SK-N-SH (cell line): ENCODE results near the gene TOMT. TPM values are rescaled to one million over a fixed set of nuclear protein-coding genes. Genes with fewer than 3 reads are reported as not detected.
A peak's percentile ranks its signal among the peaks of the same experiment; 100 is the strongest.

Experiments
- CTCF ChIA-PET: fragments of 300-600, 350-600 bp; formaldehyde crosslinking; extraction: SDS; loops from one replicate; lab custom pipeline; 2021; lab: Yijun Ruan, JAX
- POLR2A ChIA-PET: fragments of 350-600 bp; sonication (Branson Sonifier 250); formaldehyde crosslinking; extraction: SDS; loops from one replicate; lab custom pipeline; 2020; ENCODE audit warnings: antibody characterized with exemption, inconsistent platforms; lab: Yijun Ruan, JAX
- DNase-seq: peaks from one replicate; pipeline ENCODE4 v3.0.0; 2012
- H2AFZ ChIP-seq: fragments of 200-600 bp; sonication (generic); 2 replicates; pipeline ENCODE4 v1.8.1; 2016; ENCODE audit warnings: antibody characterized with exemption, mild to moderate bottlenecking, low read depth
- H3F3A ChIP-seq: fragments of 200-600 bp; sonication (generic); replicated peaks from 2 replicates; pipeline ENCODE3; 2016; ENCODE audit warnings: antibody characterized with exemption, mild to moderate bottlenecking; ENCODE audit not compliant: insufficient read depth
- H3K27ac ChIP-seq, 2 experiments: fragments of 200-500 bp in 1 of 2; fragments of 200-600 bp in 1 of 2; sonication (Bioruptor generic) in 1 of 2; sonication (generic), shearing (Covaris generic) in 1 of 2; 2 replicates each; pipeline versions ENCODE4 v1.5.1 to v1.6.1; 2014 to 2016; ENCODE audit warnings: low read depth in 2 of 2, inconsistent platforms in 1 of 2, low read length in 1 of 2, mild to moderate bottlenecking in 1 of 2, mixed read lengths in 1 of 2
- H3K27me3 ChIP-seq: fragments of 200-600 bp; sonication (generic), shearing (Covaris generic); 2 replicates; pipeline ENCODE4 v1.6.1; 2016; ENCODE audit warnings: mixed run types; ENCODE audit not compliant: insufficient read depth
- H3K36me3 ChIP-seq, 2 experiments: fragments of 200-500 bp in 1 of 2; fragments of 200-600 bp in 1 of 2; sonication (Bioruptor generic) in 1 of 2; sonication (generic) in 1 of 2; replicated peaks in 1 of 2; 2 replicates each; pipeline versions ENCODE3 to v1.5.1; 2014 to 2016; ENCODE audit warnings: low read length in 1 of 2, mild to moderate bottlenecking in 1 of 2; ENCODE audit not compliant: insufficient read depth in 2 of 2, control insufficient read depth in 1 of 2
- H3K4me1 ChIP-seq, 2 experiments: fragments of 200-500 bp in 1 of 2; fragments of 200-600 bp in 1 of 2; sonication (Bioruptor generic) in 1 of 2; sonication (generic), shearing (Covaris generic) in 1 of 2; 2 replicates each; pipeline versions ENCODE4 v1.5.1 to v1.6.1; 2014 to 2016; ENCODE audit warnings: low read depth in 1 of 2, low read length in 1 of 2, mixed run types in 1 of 2; ENCODE audit not compliant: insufficient read depth in 2 of 2, control insufficient read depth in 1 of 2
- H3K4me2 ChIP-seq: fragments of 200-600 bp; sonication (generic), shearing (Covaris generic); 2 replicates; pipeline ENCODE4 v1.6.1; 2017; ENCODE audit warnings: mixed run types
- H3K4me3 ChIP-seq, 2 experiments: fragments of 200-500 bp in 1 of 2; fragments of 200-600 bp in 1 of 2; sonication (Bioruptor generic) in 1 of 2; sonication (generic), shearing (Covaris generic) in 1 of 2; 2 replicates each; pipeline versions ENCODE4 v1.5.1 to v1.8.1; 2014 to 2016; ENCODE audit warnings: low read depth in 2 of 2, inconsistent platforms in 1 of 2, low read length in 1 of 2, mild to moderate bottlenecking in 1 of 2, mixed read lengths in 1 of 2, moderate library complexity in 1 of 2
- H3K79me2 ChIP-seq: fragments of 200-600 bp; sonication (generic); 2 replicates; pipeline ENCODE4 v1.8.1; 2017; ENCODE audit warnings: mild to moderate bottlenecking; ENCODE audit not compliant: insufficient read depth
- H3K9ac ChIP-seq: fragments of 200-600 bp; sonication (generic); 2 replicates; pipeline ENCODE4 v1.6.1; 2017; ENCODE audit warnings: mixed run types
- H3K9me2 ChIP-seq: fragments of 200-600 bp; sonication (generic); 2 replicates; pipeline ENCODE4 v1.6.1; 2017; ENCODE audit warnings: mixed run types
- H3K9me3 ChIP-seq: fragments of 200-600 bp; sonication (generic); 2 replicates; pipeline ENCODE4 v1.6.1; 2017; ENCODE audit warnings: mixed run types, mild to moderate bottlenecking, moderate library complexity
- H4K20me1 ChIP-seq: fragments of 200-600 bp; sonication (generic); 2 replicates; pipeline ENCODE4 v1.6.1; 2017; ENCODE audit warnings: mild to moderate bottlenecking, mixed run types; ENCODE audit not compliant: insufficient read depth
- EZH2phosphoT487 ChIP-seq: fragments of 200-600 bp; sonication (generic); IDR thresholded peaks from 2 replicates; pipeline ENCODE4 v1.6.1; 2017; ENCODE audit warnings: low read depth, mixed run types, mild to moderate bottlenecking, antibody characterized with exemption, moderate library complexity, borderline replicate concordance
- FOXM1 ChIP-seq: IDR thresholded peaks from 2 replicates; pipeline ENCODE4 v1.4.0; 2012; ENCODE audit warnings: low read depth, mild to moderate bottlenecking
- GATA2 ChIP-seq: sonication (generic); formaldehyde crosslinking; IDR thresholded peaks from 2 replicates; pipeline ENCODE4 v1.5.0; 2020; ENCODE audit warnings: mild to moderate bottlenecking, missing genetic modification reagents
- MAX ChIP-seq: IDR thresholded peaks from 2 replicates; pipeline ENCODE4 v1.4.0; 2012; ENCODE audit warnings: low read depth
- MEF2A ChIP-seq: IDR thresholded peaks from 2 replicates; pipeline ENCODE4 v1.4.0; 2012; ENCODE audit warnings: low read depth, borderline replicate concordance
- NFIC ChIP-seq: IDR thresholded peaks from 2 replicates; pipeline ENCODE4 v1.4.0; 2012; ENCODE audit warnings: borderline replicate concordance
- RAD21 ChIP-seq: IDR thresholded peaks from 2 replicates; pipeline ENCODE4 v1.6.1; 2012; ENCODE audit warnings: mild to moderate bottlenecking, low read length
- RFX5 ChIP-seq: IDR thresholded peaks from 2 replicates; pipeline ENCODE4 v1.6.1; 2012; ENCODE audit warnings: mild to moderate bottlenecking, improper control_type of control experiment, low read length
- SIN3A ChIP-seq: IDR thresholded peaks from 2 replicates; pipeline ENCODE4 v1.6.1; 2012; ENCODE audit warnings: low read depth, mild to moderate bottlenecking, low read length, moderate library complexity, borderline replicate concordance
- SMC3 ChIP-seq: IDR thresholded peaks from 2 replicates; pipeline ENCODE4 v1.6.1; 2012; ENCODE audit warnings: low read depth, low read length, improper control_type of control experiment
- TCF12 ChIP-seq: IDR thresholded peaks from 2 replicates; pipeline ENCODE4 v1.4.0; 2012
- USF1 ChIP-seq: IDR thresholded peaks from 2 replicates; pipeline ENCODE4 v1.4.0; 2012; ENCODE audit warnings: low read depth, borderline replicate concordance
- YY1 ChIP-seq: IDR thresholded peaks from 2 replicates; pipeline ENCODE4 v1.4.0; 2012; ENCODE audit warnings: low read depth, mild to moderate bottlenecking
- ZBTB33 ChIP-seq: IDR thresholded peaks from 2 replicates; pipeline ENCODE4 v1.4.0; 2012; ENCODE audit warnings: low read depth, borderline replicate concordance
- WGBS: methylation state at CpG from one replicate; pipeline ENCODE4 v1.1.6; 2017; ENCODE audit warnings: low lambda C conversion rate; 5-methylcytosine and 5-hydroxymethylcytosine counted together
- polyA plus RNA-seq, 3 experiments: library from polyadenylated mRNA; depleted of rRNA; stranded (reverse); fragments of >200 nt; gene quantifications; 2 replicates each; pipeline ENCODE4 v1.2.3, GENCODE V29; 2012
- TF ChIP-seq, protein P1 (sequence below): fragments of 150-350 bp; IDR thresholded peaks from 2 replicates; pipeline ENCODE4 v1.6.1; 2016; ENCODE audit warnings: mild to moderate bottlenecking, low read depth, low read length

TOMT gene
- polyA plus RNA-seq, 1 of the 3 experiments (the other 2 are of a cell fraction), result not detected

DNA sequence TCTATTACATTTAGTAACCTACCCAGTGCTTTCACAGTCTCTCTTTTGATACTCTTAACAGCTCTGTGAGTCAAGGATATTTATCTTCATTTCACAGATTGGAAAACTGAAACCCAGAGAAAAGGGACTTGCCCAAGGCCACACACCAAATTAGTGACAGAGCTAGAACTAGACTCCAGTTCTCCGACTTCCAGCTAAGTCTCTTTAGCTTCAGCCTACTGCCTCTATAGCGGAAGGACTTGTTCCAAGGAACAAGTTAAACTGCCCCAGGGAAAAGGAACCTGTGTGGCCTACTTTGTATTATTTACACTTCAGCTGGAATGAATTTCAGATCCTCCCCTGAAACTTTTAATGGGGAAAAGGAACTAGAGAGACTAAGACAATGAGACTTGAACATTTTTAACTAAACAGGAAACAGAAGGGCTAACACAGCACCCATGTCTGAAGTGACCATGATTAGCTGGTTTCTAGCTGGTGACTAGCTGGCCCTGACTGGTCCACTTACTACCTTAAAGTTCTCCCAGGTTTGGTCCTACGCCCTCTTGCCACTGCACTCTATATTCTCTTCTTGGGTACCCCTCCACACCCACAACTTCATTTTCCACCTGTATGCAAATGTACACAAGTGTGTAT, 23.8 kb upstream of the TOMT start:
- H3F3A ChIP-seq, result no peaks in the 10 kb centered on the region
- no peak for DNase-seq
- TF ChIP-seq USF1, result no peak
- no peak for TF ChIP-seq MAX
- no peak for TF ChIP-seq TCF12
- WGBS, result 100% methylated on average over 3 of the region's 3 CpGs
- ChIA-PET POLR2A (interaction anchor here (1.0 to 1.6 kb wide), 2 partner anchors 9 to 41 kb away, joined by 3 to 6 read pairs; no protein-coding TSS in a partner anchor), CTCF (interaction anchor here (0.8 to 7.8 kb wide), 6 partner anchors 9 to 349 kb away, joined by 3 to 99 read pairs (median 5); no protein-coding TSS in a partner anchor)
- H3K4me1 ChIP-seq, result peaks cover 8 to 23% of the 10 kb centered on the region in 2 experiments; a peak in 3 of 4 replicates
- peaks cover 0 to 6% of the 10 kb centered on the region in 2 experiments for H3K36me3 ChIP-seq
- H3K27ac ChIP-seq, result peak overlapping the region in 1 of 2 experiments; percentile 88; a peak in 1 of 4 replicates
- H3K79me2 ChIP-seq, result peaks cover 32% of the 10 kb centered on the region
- no peaks in the 10 kb centered on the region for H4K20me1 ChIP-seq
- no peak overlapping the region for H3K4me2 ChIP-seq
- no peaks in the 10 kb centered on the region for H3K27me3 ChIP-seq
- no peak overlapping the region for H2AFZ ChIP-seq
- H3K9ac ChIP-seq, result no peak overlapping the region
- H3K9me3 ChIP-seq, result no peaks in the 10 kb centered on the region
- H3K9me2 ChIP-seq, result no peaks in the 10 kb centered on the region
- H3K4me3 ChIP-seq, result no peak overlapping the region

- POLR2A ChIA-PET, result no interaction called here
- CTCF ChIA-PET, result interaction anchor here (1.2 to 7.8 kb wide), 5 partner anchors 20 to 106 kb away, joined by 3 to 99 read pairs (median 21); no protein-coding TSS in a partner anchor
- Histone ChIP-seq H3K4me3 (no peak overlapping the region), H3K36me3 (peaks cover 0 to 17% of the 10 kb centered on the region in 2 experiments), H3K9me3 (no peaks in the 10 kb centered on the region), H4K20me1 (no peaks in the 10 kb centered on the region), H3K4me2 (no peak overlapping the region), H3K9ac (no peak overlapping the region), H3F3A (peaks cover 3% of the 10 kb centered on the region), H3K9me2 (no peaks in the 10 kb centered on the region), H3K79me2 (peaks cover 18% of the 10 kb centered on the region), H3K27me3 (no peaks in the 10 kb centered on the region), H2AFZ (no peak overlapping the region), H3K4me1 (peaks cover 5 to 29% of the 10 kb centered on the region in 2 experiments; a peak in 3 of 4 replicates), H3K27ac (peak overlapping the region in 1 of 2 experiments; percentile 44; a peak in 2 of 4 replicates)
- no peak for TF ChIP-seq SIN3A
- TF ChIP-seq EZH2phosphoT487, result no peak
- TF ChIP-seq RFX5, result no peak
- TF ChIP-seq NFIC, result no peak
- TF ChIP-seq ZBTB33, result no peak
- TF ChIP-seq FOXM1, result no peak
- TF ChIP-seq TCF12, result no peak
- no peak for TF ChIP-seq SMC3
- TF ChIP-seq, protein P1, sequence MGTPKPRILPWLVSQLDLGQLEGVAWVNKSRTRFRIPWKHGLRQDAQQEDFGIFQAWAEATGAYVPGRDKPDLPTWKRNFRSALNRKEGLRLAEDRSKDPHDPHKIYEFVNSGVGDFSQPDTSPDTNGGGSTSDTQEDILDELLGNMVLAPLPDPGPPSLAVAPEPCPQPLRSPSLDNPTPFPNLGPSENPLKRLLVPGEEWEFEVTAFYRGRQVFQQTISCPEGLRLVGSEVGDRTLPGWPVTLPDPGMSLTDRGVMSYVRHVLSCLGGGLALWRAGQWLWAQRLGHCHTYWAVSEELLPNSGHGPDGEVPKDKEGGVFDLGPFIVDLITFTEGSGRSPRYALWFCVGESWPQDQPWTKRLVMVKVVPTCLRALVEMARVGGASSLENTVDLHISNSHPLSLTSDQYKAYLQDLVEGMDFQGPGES, result no peak
- no peak for TF ChIP-seq MEF2A
- no peak for TF ChIP-seq YY1
- TF ChIP-seq GATA2 (CRISPR knock-in tag), result no peak
- no peak for TF ChIP-seq RAD21
- DNase-seq, result no peak
- WGBS, result 90% methylated on average over 2 of the region's 2 CpGs
These were observed 22.3 kb upstream of the TOMT start for GRCh38 chr11:72083414-72083813.
